K562 (cell line): ENCODE measurements around the gene FLVCR2.

ENCODE experiments used
- ESRRA ChIP-seq: fragments of 450-650 bp; IDR thresholded peaks from 2 replicates; pipeline ENCODE4 v1.6.1; 2014; ENCODE audit warnings: low read depth, mild to moderate bottlenecking, moderate library complexity, borderline replicate concordance
- HDAC1 ChIP-seq, 2 experiments: fragments of 450-650 bp; IDR thresholded peaks; 2 replicates each; pipeline ENCODE4 v1.6.1; 2016 to 2017; ENCODE audit warnings: inconsistent platforms in 1 of 2, mild to moderate bottlenecking in 1 of 2, moderate library complexity in 1 of 2
- NBN ChIP-seq: fragments of 450-650 bp; IDR thresholded peaks from 2 replicates; pipeline ENCODE4 v1.6.1; 2016; ENCODE audit warnings: low read depth, mild to moderate bottlenecking
- ZBTB17 ChIP-seq: fragments of 450-650 bp; formaldehyde crosslinking; IDR thresholded peaks from 2 replicates; pipeline ENCODE4 v1.4.0; 2020; ENCODE audit warnings: mild to moderate bottlenecking
- ZNF12 ChIP-seq: sonication (generic); formaldehyde crosslinking; IDR thresholded peaks from 2 replicates; pipeline ENCODE4 v1.4.0; 2020; ENCODE audit warnings: mild to moderate bottlenecking, missing genetic modification reagents
- ZNF184 ChIP-seq: sonication (generic); formaldehyde crosslinking; IDR thresholded peaks from 2 replicates; pipeline ENCODE4 v1.5.0; 2020; ENCODE audit warnings: missing genetic modification reagents

- no peak for TF ChIP-seq NBN
- TF ChIP-seq ZNF184 (CRISPR knock-in tag): no peak
- TF ChIP-seq ESRRA: no peak
- no peak for TF ChIP-seq HDAC1 (IDR thresholded peaks at IDR 0.05)
- TF ChIP-seq ZBTB17 (CRISPR knock-in tag): no peak
- TF ChIP-seq ZNF12 (CRISPR knock-in tag): no peak
Observed at GRCh38 chr14:75568140-75568539, 10.3 kb upstream of the FLVCR2 start.
